COR-L47 (cell line): Measurements from ENCODE around the gene DIO2.

Source experiments
- DNase-seq: peaks from one replicate; lab custom pipeline; 2025; lab: John Stamatoyannopoulos, UW

DIO2 gene

GRCh38 chr14:80167793-80168448, 43.4 kb downstream of the DIO2 start:
- DNase-seq: no peak

- no peak for DNase-seq
These were observed 46.1 kb downstream of the DIO2 start for GRCh38 chr14:80164991-80165721.

GRCh38 chr14:80152763-80153162, 58.5 kb downstream of the DIO2 start:
- no peak for DNase-seq

GRCh38 chr14:80152166-80152565, 59.1 kb downstream of the DIO2 start:
- DNase-seq: no peak

GRCh38 chr14:80150301-80150700, 61.0 kb downstream of the DIO2 start:
- DNase-seq: no peak
